ENCODE measurements around the gene ST6GALNAC6. TPM values are rescaled to one million over a fixed set of nuclear protein-coding genes. Genes with fewer than 3 reads are reported as not detected.
A peak's percentile ranks its signal among the peaks of the same experiment; 100 is the strongest.

Gene ST6GALNAC6
- total and polyA plus RNA-seq, 2 donors (not counting 1 experiment from before 2014, with no cell fraction given): 68.0 to 126 TPM

DNA sequence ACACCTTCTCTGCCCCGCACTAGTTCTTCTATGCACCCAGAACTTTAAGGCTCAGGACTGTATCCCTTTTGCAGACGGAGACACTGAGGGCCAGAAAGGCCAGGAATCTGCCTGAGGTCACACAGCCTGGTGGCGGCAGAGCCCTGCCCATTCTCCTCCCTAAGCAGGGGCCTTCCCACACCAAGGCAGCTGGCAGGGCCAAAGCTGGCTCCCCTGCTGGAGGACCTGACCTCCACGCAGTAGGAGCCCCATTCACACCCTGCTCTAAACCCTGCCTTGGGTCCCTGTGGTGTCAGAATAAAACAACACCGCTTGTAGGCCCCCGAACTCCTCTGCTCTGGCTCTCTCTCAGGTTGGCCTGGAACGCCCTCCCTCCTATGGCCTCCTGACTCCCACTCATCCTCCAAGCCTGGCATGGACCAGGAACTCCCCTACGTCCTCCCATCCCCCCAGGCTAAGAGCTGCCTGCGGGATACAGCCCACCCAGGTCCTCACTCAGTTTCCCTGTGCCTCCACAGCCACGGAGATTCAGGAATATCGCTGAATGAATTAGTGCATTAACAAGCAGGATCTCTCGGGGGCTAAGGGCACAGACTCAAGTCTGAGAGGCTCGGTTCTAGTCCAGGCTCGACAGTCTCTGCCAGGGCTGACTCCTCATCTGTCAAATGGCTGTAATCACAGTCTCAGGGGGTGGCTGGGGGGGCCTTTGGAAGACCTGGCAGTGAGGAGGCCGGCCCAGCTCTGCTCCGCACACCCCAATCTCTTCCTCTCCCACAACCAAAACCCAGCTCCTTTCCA is 2.8 kb downstream of the ST6GALNAC6 start:
- no peaks in the 10 kb centered on the region for H3K27me3 Mint-ChIP-seq
- CTCF ChIA-PET: interaction anchor here (0.9 kb wide), 2 partner anchors 25 to 27 kb away, joined by 3 to 4 read pairs; no protein-coding TSS in a partner anchor
- H3K4me1 ChIP-seq (ENCODE audit: control insufficient read depth in 2 of 2, insufficient read depth in 2 of 2, low read length in 2 of 2): peaks cover 25 to 42% of the 10 kb centered on the region in 2 donors
- H3K9ac ChIP-seq (ENCODE audit: low read length): no peak overlapping the region
- WGBS (ENCODE audit: insufficient coverage): 97% methylated on average over 15 of the region's 16 CpGs
- H2AFZ ChIP-seq (ENCODE audit: insufficient read depth, low read depth, low read length, poor library complexity, severe bottlenecking): no peak overlapping the region
- TF ChIP-seq EZH2 (IDR thresholded peaks at IDR 0.05; ENCODE audit: borderline replicate concordance, insufficient read depth, low read depth, low read length, poor library complexity, severe bottlenecking): no peak
- TF ChIP-seq, protein P1, sequence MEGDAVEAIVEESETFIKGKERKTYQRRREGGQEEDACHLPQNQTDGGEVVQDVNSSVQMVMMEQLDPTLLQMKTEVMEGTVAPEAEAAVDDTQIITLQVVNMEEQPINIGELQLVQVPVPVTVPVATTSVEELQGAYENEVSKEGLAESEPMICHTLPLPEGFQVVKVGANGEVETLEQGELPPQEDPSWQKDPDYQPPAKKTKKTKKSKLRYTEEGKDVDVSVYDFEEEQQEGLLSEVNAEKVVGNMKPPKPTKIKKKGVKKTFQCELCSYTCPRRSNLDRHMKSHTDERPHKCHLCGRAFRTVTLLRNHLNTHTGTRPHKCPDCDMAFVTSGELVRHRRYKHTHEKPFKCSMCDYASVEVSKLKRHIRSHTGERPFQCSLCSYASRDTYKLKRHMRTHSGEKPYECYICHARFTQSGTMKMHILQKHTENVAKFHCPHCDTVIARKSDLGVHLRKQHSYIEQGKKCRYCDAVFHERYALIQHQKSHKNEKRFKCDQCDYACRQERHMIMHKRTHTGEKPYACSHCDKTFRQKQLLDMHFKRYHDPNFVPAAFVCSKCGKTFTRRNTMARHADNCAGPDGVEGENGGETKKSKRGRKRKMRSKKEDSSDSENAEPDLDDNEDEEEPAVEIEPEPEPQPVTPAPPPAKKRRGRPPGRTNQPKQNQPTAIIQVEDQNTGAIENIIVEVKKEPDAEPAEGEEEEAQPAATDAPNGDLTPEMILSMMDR (IDR thresholded peaks at IDR 0.05): no peak
- H3K27ac ChIP-seq (ENCODE audit: low read length in 2 of 2): no peak overlapping the region
- peak overlapping the region; percentile 62 for H3K4me2 ChIP-seq (replicated peaks; ENCODE audit: low read depth, low read length, poor library complexity, severe bottlenecking)
- peaks cover 6% of the 10 kb centered on the region for H3K9me3 Mint-ChIP-seq (ENCODE audit: insufficient read depth)
- H3K4me3 ChIP-seq (ENCODE audit: control extremely low read depth in 1 of 5, extremely low read depth in 1 of 5, insufficient read depth in 1 of 5, low read depth in 2 of 5, low read length in 4 of 5): no peak overlapping the region
- H3K4me3 Mint-ChIP-seq: peak overlapping the region; percentile 55
- DNase-seq (peak; percentile 10), ATAC-seq (ENCODE audit: low read depth) (no peak)
- H3K27ac Mint-ChIP-seq: peak overlapping the region; percentile 61
- peaks cover 19% of the 10 kb centered on the region for H3K79me2 ChIP-seq (ENCODE audit: control insufficient read depth, insufficient read depth, low read length)
- H3K9me3 ChIP-seq (ENCODE audit: control extremely low read depth in 1 of 3, control insufficient read depth in 2 of 3, insufficient read depth in 1 of 3, low read length in 2 of 3): peaks cover 0 to 38% (median 9%) of the 10 kb centered on the region in 3 donors
- H3K36me3 ChIP-seq (replicated peaks in 1 of 2; ENCODE audit: control extremely low read depth in 1 of 2, control insufficient read depth in 1 of 2, extremely low read depth in 1 of 2, insufficient read depth in 2 of 2, low read length in 1 of 2): peaks cover 0 to 38% of the 10 kb centered on the region in 2 experiments
- H4K20me1 ChIP-seq (ENCODE audit: control insufficient read depth, insufficient read depth, low read length, poor library complexity, severe bottlenecking): peaks cover 5% of the 10 kb centered on the region
- intact Hi-C loops (cut with micrococcal nuclease): no loop called here
- H3K27me3 ChIP-seq (replicated peaks in 1 of 4; ENCODE audit: control extremely low read depth in 1 of 4, control insufficient read depth in 3 of 4, insufficient read depth in 4 of 4, low read length in 3 of 4): no peaks in the 10 kb centered on the region
- H3K4me1 Mint-ChIP-seq: peaks cover 35% of the 10 kb centered on the region
- POLR2A ChIA-PET: interaction anchor here (1.1 to 12.6 kb wide), 5 partner anchors 10 to 126 kb away, joined by 3 to 228 read pairs (median 6); partner anchors contain the start of gene ST6GALNAC4

DNA sequence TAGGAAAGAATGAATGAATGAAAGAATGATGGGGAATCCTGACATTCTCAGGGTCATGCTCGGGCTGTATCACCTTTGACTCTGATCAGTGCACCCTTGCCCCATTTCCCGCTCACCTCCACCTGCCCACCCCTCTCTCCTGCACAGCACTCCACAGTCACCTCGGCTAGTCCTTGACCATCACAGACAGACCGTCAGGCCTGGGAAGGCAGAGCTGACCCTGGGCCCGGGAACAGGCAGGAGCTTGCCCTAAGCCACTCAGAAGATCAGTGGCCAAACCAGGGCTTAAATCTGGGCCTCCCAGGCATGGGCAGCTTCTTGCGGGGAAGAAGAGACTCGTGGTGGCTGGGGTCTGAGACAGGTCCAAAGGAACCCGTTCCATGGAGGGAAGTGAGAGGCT is 3.6 kb downstream of the ST6GALNAC6 start:
- no peak overlapping the region for H3K27ac ChIP-seq (ENCODE audit: low read length in 2 of 2)
- H3K27me3 ChIP-seq (replicated peaks in 1 of 4; ENCODE audit: control extremely low read depth in 1 of 4, control insufficient read depth in 3 of 4, insufficient read depth in 4 of 4, low read length in 3 of 4): no peaks in the 10 kb centered on the region
- H3K4me3 Mint-ChIP-seq: no peak overlapping the region
- peaks cover 0 to 38% of the 10 kb centered on the region in 2 experiments for H3K36me3 ChIP-seq (replicated peaks in 1 of 2; ENCODE audit: control extremely low read depth in 1 of 2, control insufficient read depth in 1 of 2, extremely low read depth in 1 of 2, insufficient read depth in 2 of 2, low read length in 1 of 2)
- peaks cover 6% of the 10 kb centered on the region for H3K9me3 Mint-ChIP-seq (ENCODE audit: insufficient read depth)
- WGBS (ENCODE audit: insufficient coverage): 98% methylated on average over 8 of the region's 8 CpGs
- no peak for DNase-seq
- H3K9me3 ChIP-seq (ENCODE audit: control extremely low read depth in 1 of 3, control insufficient read depth in 2 of 3, insufficient read depth in 1 of 3, low read length in 2 of 3): peaks cover 0 to 38% (median 9%) of the 10 kb centered on the region in 3 donors
- H3K4me2 ChIP-seq (replicated peaks; ENCODE audit: low read depth, low read length, poor library complexity, severe bottlenecking): no peak overlapping the region
- H4K20me1 ChIP-seq (ENCODE audit: control insufficient read depth, insufficient read depth, low read length, poor library complexity, severe bottlenecking): peaks cover 5% of the 10 kb centered on the region
- H3K27ac Mint-ChIP-seq: peak overlapping the region; percentile 61
- ChIA-PET CTCF (no interaction called here), POLR2A (interaction anchor here (12.6 kb wide), 1 partner anchor 20 kb away, joined by 228 read pairs; the partner anchor contains the start of gene ST6GALNAC4)
- H3K79me2 ChIP-seq (ENCODE audit: control insufficient read depth, insufficient read depth, low read length): peaks cover 19% of the 10 kb centered on the region
- TF ChIP-seq EZH2 (IDR thresholded peaks at IDR 0.05; ENCODE audit: borderline replicate concordance, insufficient read depth, low read depth, low read length, poor library complexity, severe bottlenecking): no peak
- TF ChIP-seq, protein P1 (IDR thresholded peaks at IDR 0.05): no peak
- H3K4me3 ChIP-seq (ENCODE audit: control extremely low read depth in 1 of 5, extremely low read depth in 1 of 5, insufficient read depth in 1 of 5, low read depth in 2 of 5, low read length in 4 of 5): no peak overlapping the region
- H3K4me1 ChIP-seq (ENCODE audit: control insufficient read depth in 2 of 2, insufficient read depth in 2 of 2, low read length in 2 of 2): peaks cover 20 to 34% of the 10 kb centered on the region in 2 donors
- no peak for ATAC-seq (ENCODE audit: low read depth)
- intact Hi-C loops (cut with micrococcal nuclease): no loop called here
- H3K27me3 Mint-ChIP-seq: no peaks in the 10 kb centered on the region
- H3K9ac ChIP-seq (ENCODE audit: low read length): no peak overlapping the region
- no peak overlapping the region for H2AFZ ChIP-seq (ENCODE audit: insufficient read depth, low read depth, low read length, poor library complexity, severe bottlenecking)
- peaks cover 30% of the 10 kb centered on the region for H3K4me1 Mint-ChIP-seq

All from B cell (primary cell).